PC-9 (cell line): ENCODE measurements around the gene RNF126. TPM values are rescaled to one million over a fixed set of nuclear protein-coding genes. Genes with fewer than 3 reads are reported as not detected.
"Not testable (repeated sequence)": the region's sequence is repeated elsewhere in the genome, so short reads cannot be mapped to it uniquely, and the experiment has no call there.

Source experiments
- BruUV-seq: library from RNA; stranded (reverse); fragments of 400-500 nt; replicated peaks from 2 replicates; lab custom pipeline; 2021; lab: Mats Ljungman, UMichigan
- CTCF ChIA-PET: fragments of 300-600 bp; sonication (Branson Sonifier 250); formaldehyde crosslinking; loops from one replicate; lab custom pipeline; 2022; ENCODE audit warnings: antibody characterized with exemption; lab: Charles Lee
- POLR2A ChIA-PET: fragments of 300-600 bp; sonication (Branson Sonifier 250); formaldehyde crosslinking; loops from one replicate; lab custom pipeline; 2022; ENCODE audit warnings: antibody characterized with exemption; ENCODE audit not compliant: unreplicated experiment; lab: Charles Lee
- DNase-seq, 2 experiments: peaks; one replicate each; pipeline versions ENCODE4 v3.0.0 to v3.0.0-alpha.2; 2015 to 2022; ENCODE audit warnings: mixed read lengths in 1 of 2
- H2AFZ ChIP-seq: fragments of 200-600 bp; sonication (generic); 2 replicates; pipeline ENCODE4 v1.8.1; 2017; ENCODE audit warnings: antibody characterized with exemption
- H3F3A ChIP-seq: fragments of 200-600 bp; sonication (generic); 2 replicates; pipeline ENCODE4 v1.8.1; 2017; ENCODE audit warnings: antibody characterized with exemption, mild to moderate bottlenecking, low read depth; ENCODE audit not compliant: insufficient read depth
- H3K27ac ChIP-seq: fragments of 200-600 bp; sonication (generic); 2 replicates; pipeline ENCODE4 v1.6.1; 2016; ENCODE audit warnings: mixed run types
- H3K27me3 ChIP-seq: fragments of 200-600 bp; sonication (generic); 2 replicates; pipeline ENCODE4 v1.6.1; 2016; ENCODE audit warnings: low read depth, mixed run types; ENCODE audit not compliant: insufficient read depth
- H3K36me3 ChIP-seq: fragments of 200-600 bp; sonication (generic); 2 replicates; pipeline ENCODE4 v1.6.1; 2016; ENCODE audit warnings: low read depth, mixed run types
- H3K4me1 ChIP-seq: fragments of 200-600 bp; sonication (generic); replicated peaks from 2 replicates; pipeline ENCODE4 v1.6.1; 2016; ENCODE audit warnings: mixed run types; ENCODE audit not compliant: insufficient read depth
- H3K4me2 ChIP-seq: fragments of 200-600 bp; sonication (generic); 2 replicates; pipeline ENCODE4 v1.6.1; 2017; ENCODE audit warnings: mixed run types
- H3K4me3 ChIP-seq: fragments of 200-600 bp; sonication (generic); 2 replicates; pipeline ENCODE4 v1.6.1; 2016; ENCODE audit warnings: mixed run types
- H3K79me2 ChIP-seq: fragments of 200-600 bp; sonication (generic); 2 replicates; pipeline ENCODE4 v1.6.1; 2017; ENCODE audit warnings: low read depth, mixed run types
- H3K9me2 ChIP-seq: fragments of 200-600 bp; sonication (generic); 2 replicates; pipeline ENCODE4 v1.8.1; 2017; ENCODE audit warnings: mild to moderate bottlenecking; ENCODE audit not compliant: insufficient read depth
- H3K9me3 ChIP-seq: fragments of 200-600 bp; sonication (generic); 2 replicates; pipeline ENCODE4 v1.8.1; 2016; ENCODE audit warnings: low read depth; ENCODE audit not compliant: insufficient read depth
- H4K20me1 ChIP-seq: fragments of 200-600 bp; sonication (generic); 2 replicates; pipeline ENCODE4 v1.8.1; 2017; ENCODE audit not compliant: insufficient read depth
- EZH2 ChIP-seq: fragments of 200-600 bp; sonication (generic); IDR thresholded peaks from 2 replicates; pipeline ENCODE4 v1.8.0; 2017; ENCODE audit warnings: antibody characterized with exemption, low read depth
- intact Hi-C: fragments of 100-400 bp; cut with micrococcal nuclease; formaldehyde crosslinking; loops from one replicate; pipeline ENCODE4 v1.10.0; 2022; ENCODE audit not compliant: unreplicated experiment
- total RNA-seq: library from RNA; stranded (reverse); gene quantifications from 2 replicates; pipeline ENCODE4 v1.2.3, GENCODE V29; 2021
- TF ChIP-seq, protein P1 (sequence below): fragments of 200-600 bp; sonication (generic); conservative IDR thresholded peaks from 2 replicates; pipeline ENCODE4 v1.6.1; 2017; ENCODE audit warnings: mixed run types, antibody characterized with exemption, mild to moderate bottlenecking, moderate library complexity

RNF126 gene
- total RNA-seq, 1 experiment from 2014 or later: 54.4 TPM

DNA sequence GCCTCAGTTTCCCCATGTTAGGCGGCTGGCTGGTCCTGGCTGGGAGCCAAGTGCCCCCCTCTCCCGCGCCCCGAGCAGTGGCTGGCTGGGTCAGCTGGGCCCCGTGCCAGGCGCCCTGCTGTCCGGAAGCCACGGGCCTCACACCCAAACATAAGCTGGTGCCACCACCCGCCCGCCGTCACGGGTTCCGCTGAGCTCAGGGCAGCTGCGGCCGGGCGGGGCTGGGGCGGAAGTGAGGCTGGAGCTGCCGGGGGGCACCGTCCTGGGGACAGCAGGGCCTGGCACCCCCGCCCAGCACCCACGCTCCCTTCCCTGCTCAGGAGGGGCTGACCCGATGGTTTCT is 54.0 kb downstream of the RNF126 start:
- no peaks in the 10 kb centered on the region for H3K79me2 ChIP-seq
- H3F3A ChIP-seq: no peaks in the 10 kb centered on the region
- no peak overlapping the region for H2AFZ ChIP-seq
- no peak for TF ChIP-seq EZH2
- TF ChIP-seq, protein P1, sequence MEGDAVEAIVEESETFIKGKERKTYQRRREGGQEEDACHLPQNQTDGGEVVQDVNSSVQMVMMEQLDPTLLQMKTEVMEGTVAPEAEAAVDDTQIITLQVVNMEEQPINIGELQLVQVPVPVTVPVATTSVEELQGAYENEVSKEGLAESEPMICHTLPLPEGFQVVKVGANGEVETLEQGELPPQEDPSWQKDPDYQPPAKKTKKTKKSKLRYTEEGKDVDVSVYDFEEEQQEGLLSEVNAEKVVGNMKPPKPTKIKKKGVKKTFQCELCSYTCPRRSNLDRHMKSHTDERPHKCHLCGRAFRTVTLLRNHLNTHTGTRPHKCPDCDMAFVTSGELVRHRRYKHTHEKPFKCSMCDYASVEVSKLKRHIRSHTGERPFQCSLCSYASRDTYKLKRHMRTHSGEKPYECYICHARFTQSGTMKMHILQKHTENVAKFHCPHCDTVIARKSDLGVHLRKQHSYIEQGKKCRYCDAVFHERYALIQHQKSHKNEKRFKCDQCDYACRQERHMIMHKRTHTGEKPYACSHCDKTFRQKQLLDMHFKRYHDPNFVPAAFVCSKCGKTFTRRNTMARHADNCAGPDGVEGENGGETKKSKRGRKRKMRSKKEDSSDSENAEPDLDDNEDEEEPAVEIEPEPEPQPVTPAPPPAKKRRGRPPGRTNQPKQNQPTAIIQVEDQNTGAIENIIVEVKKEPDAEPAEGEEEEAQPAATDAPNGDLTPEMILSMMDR: no peak
- no peaks in the 10 kb centered on the region for H3K9me3 ChIP-seq
- ChIA-PET POLR2A (no interaction called here), CTCF (no interaction called here)
- H3K27me3 ChIP-seq: no peaks in the 10 kb centered on the region
- H3K4me3 ChIP-seq: no peak overlapping the region
- H3K27ac ChIP-seq: no peak overlapping the region
- H3K9me2 ChIP-seq: no peaks in the 10 kb centered on the region
- BruUV-seq: no TSS peak
- H3K4me2 ChIP-seq: peak overlapping the region; percentile 19
- peak in 1 of 2 experiments; percentile 31 for DNase-seq
- no peaks in the 10 kb centered on the region for H3K4me1 ChIP-seq
- H4K20me1 ChIP-seq: no peaks in the 10 kb centered on the region
- no peaks in the 10 kb centered on the region for H3K36me3 ChIP-seq
- intact Hi-C loops: no loop called here

DNA sequence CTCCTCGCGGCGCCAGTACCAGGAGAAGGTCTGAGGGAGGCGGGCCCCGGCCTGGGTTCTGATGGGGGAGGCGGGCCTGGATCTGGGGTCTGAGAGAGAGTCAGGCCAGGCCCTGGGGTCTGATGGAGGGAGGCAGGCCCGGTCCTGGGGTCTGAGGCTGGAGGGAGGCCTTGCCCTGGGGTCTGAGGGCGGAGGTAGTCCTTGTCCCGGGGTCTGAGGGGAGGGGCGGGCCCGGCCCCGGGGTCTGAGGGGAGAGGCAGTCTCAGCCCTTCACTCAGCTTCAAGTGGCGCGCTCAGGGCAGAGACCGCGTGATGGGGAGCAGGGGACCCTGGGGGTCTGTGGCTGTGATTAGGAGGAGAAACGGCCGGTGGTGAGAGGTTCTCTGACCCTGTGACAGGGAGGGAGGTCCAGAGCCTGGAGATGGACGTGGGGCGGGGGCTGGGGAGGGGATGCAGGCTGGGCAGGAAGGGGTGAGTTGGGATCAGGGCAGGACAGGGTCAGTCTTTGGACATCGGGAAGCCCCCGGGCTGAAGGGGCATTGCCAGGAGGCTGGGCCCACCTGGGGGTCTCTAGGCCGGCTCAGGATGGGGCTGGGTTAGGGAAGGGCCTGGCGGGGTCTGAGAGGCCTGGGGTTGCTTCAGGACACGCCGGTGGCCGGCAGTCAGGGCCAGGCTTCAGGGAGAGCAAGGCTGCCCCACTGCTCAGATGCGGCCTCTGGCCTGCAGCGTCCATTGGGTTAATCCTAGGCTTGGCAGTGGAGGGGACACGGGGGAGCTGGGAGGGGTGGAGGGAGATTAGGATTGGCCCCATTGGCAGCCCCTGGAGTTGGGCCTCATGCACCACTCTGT is 54.6 kb downstream of the RNF126 start:
- TF ChIP-seq, protein P1: no peak
- TF ChIP-seq EZH2: no peak
- Histone ChIP-seq H3K27me3 (no peaks in the 10 kb centered on the region), H2AFZ (no peak overlapping the region), H4K20me1 (no peaks in the 10 kb centered on the region), H3K9me2 (no peaks in the 10 kb centered on the region), H3K4me2 (no peak overlapping the region; the same call in 1 of the 2 replicates), H3K27ac (no peak overlapping the region), H3F3A (no peaks in the 10 kb centered on the region), H3K4me3 (no peak overlapping the region), H3K36me3 (no peaks in the 10 kb centered on the region), H3K79me2 (no peaks in the 10 kb centered on the region), H3K4me1 (no peaks in the 10 kb centered on the region), H3K9me3 (no peaks in the 10 kb centered on the region)
- ChIA-PET CTCF (no interaction called here), POLR2A (interaction anchor here (0.6 kb wide), 1 partner anchor 37 kb away, joined by 28 read pairs; no protein-coding TSS in a partner anchor)
- intact Hi-C loops: no loop called here
- BruUV-seq: no TSS peak
- DNase-seq: no peak

DNA sequence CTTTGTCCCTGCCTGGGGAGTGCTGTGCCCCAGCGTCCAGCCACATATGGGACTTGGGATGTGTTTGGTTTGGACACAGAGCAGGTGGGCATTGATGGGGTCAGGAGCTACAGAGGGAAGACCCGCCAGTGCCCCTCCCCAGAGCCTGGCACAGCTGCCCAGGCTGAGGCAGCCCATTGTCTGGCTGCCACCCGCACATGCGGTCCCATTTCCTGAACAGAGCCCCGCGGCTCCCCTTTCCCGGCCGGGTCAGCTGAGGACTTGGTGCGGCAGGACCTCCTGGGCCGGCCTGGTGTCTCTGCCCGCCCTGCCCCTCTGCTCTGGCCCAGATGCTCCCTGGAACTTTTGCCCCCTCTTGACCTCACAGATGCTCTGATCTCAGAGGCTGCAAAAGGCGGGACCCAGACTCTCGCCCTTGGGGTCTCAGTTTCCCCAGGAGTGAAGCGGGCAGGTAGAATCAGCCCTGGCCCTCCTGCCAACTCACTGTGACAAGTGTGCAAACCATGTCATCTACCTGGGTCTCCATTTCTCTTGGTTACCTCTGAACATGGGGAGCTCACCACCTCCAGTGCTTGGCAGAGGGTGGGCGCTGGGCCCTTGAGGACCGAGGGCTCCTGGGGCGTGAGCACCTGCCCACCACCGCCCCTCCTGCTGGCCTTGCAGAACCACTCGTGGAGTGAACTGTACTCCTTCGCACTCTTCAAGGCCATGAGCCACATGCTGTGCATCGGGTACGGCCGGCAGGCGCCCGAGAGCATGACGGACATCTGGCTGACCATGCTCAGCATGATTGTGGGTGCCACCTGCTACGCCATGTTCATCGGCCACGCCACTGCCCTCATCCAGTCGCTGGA is 55.5 kb downstream of the RNF126 start:
- H3F3A ChIP-seq: no peaks in the 10 kb centered on the region
- no peaks in the 10 kb centered on the region for H3K4me1 ChIP-seq
- H3K36me3 ChIP-seq: no peaks in the 10 kb centered on the region
- TF ChIP-seq, protein P1: no peak
- TF ChIP-seq EZH2: no peak
- H3K4me2 ChIP-seq: no peak overlapping the region
- H3K79me2 ChIP-seq: no peaks in the 10 kb centered on the region
- H4K20me1 ChIP-seq: no peaks in the 10 kb centered on the region
- no peak overlapping the region for H3K27ac ChIP-seq
- no peaks in the 10 kb centered on the region for H3K9me3 ChIP-seq
- intact Hi-C loops: no loop called here
- no peaks in the 10 kb centered on the region for H3K27me3 ChIP-seq
- POLR2A ChIA-PET: interaction anchor here (0.6 kb wide), 1 partner anchor 36 kb away, joined by 28 read pairs; no protein-coding TSS in a partner anchor
- CTCF ChIA-PET: no interaction called here
- H2AFZ ChIP-seq: no peak overlapping the region
- DNase-seq: no peak
- no TSS peak for BruUV-seq
- H3K4me3 ChIP-seq: no peak overlapping the region
- no peaks in the 10 kb centered on the region for H3K9me2 ChIP-seq

DNA sequence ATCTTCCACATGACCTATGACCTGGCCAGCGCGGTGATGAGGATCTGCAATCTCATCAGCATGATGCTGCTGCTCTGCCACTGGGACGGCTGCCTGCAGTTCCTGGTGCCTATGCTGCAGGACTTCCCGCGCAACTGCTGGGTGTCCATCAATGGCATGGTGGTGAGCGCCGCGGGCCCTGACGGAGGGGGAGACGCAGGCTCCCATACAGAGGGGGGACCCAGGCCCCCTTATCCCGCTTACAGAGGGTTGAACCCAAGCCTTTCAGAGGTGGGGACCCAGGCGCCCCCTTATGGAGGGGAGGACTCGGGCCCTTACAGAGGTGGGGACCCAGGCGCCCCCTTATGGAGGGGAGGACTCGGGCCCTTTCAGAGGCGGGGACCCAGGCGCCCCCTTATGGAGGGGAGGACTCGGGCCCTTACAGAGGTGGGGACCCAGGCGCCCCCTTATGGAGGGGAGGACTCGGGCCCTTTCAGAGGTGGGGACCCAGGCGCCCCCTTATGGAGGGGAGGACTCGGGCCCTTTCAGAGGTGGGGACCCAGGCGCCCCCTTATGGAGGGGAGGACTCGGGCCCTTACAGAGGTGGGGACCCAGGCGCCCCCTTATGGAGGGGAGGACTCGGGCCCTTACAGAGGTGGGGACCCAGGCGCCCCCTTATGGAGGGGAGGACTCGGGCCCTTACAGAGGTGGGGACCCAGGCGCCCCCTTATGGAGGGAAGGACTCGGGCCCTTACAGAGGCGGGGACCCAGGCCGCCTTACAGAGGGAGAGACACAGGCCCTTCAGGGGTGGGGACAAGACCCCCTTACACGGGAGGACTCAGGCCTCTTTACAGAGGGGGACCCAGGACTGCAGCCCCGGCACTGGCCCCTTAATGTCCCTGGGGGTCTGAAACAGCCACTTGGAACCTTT is 57.7 kb downstream of the RNF126 start:
- H3K27me3 ChIP-seq, H3K79me2 ChIP-seq, BruUV-seq, H3K9me2 ChIP-seq, H2AFZ ChIP-seq, H3K4me3 ChIP-seq, CTCF ChIA-PET, H3K27ac ChIP-seq, intact Hi-C loops, DNase-seq, POLR2A ChIA-PET, H3F3A ChIP-seq, H3K9me3 ChIP-seq, H3K36me3 ChIP-seq, H4K20me1 ChIP-seq, H3K4me2 ChIP-seq, H3K4me1 ChIP-seq: not testable (repeated sequence)
